Activated T-cell treated with anti-CD3 and anti-CD28 coated beads for 1 hour (primary cell): ENCODE results near the gene ANLN.
"Not testable (repeated sequence)": the region's sequence is repeated elsewhere in the genome, so short reads cannot be mapped to it uniquely, and the experiment has no call there.

ENCODE experiments used
- DNase-seq: peaks from one replicate; pipeline ENCODE4 v3.0.0-alpha.2; 2020; ENCODE audit warnings: low read depth

Gene ANLN

GRCh38 chr7:36409180-36409579 is 19.5 kb downstream of the ANLN start:
- DNase-seq, result no peak

GRCh38 chr7:36415144-36415543 is 25.5 kb downstream of the ANLN start:
- no peak for DNase-seq

GRCh38 chr7:36416251-36416650 is 26.6 kb downstream of the ANLN start:
- DNase-seq, result no peak

- no peak for DNase-seq
These were observed 30.6 kb downstream of the ANLN start for GRCh38 chr7:36420307-36420706.

- no peak for DNase-seq
These were observed 32.4 kb downstream of the ANLN start for GRCh38 chr7:36422072-36422471.

GRCh38 chr7:36423633-36424032 is 34.0 kb downstream of the ANLN start:
- no peak for DNase-seq

GRCh38 chr7:36430186-36430585 is 40.5 kb downstream of the ANLN start:
- no peak for DNase-seq

- no peak for DNase-seq
These were observed 41.2 kb downstream of the ANLN start for GRCh38 chr7:36430881-36431280.

GRCh38 chr7:36438211-36438610 is 48.5 kb downstream of the ANLN start:
- DNase-seq, result no peak

- no peak for DNase-seq
These were observed 50.0 kb downstream of the ANLN start for GRCh38 chr7:36439624-36440023.

- no peak for DNase-seq
These were observed 51.2 kb downstream of the ANLN start for GRCh38 chr7:36440880-36441279.

- DNase-seq, result no peak
These were observed 51.8 kb downstream of the ANLN start for GRCh38 chr7:36441344-36442022.

GRCh38 chr7:36448781-36449379 is 59.2 kb downstream of the ANLN start:
- DNase-seq, result no peak

GRCh38 chr7:36449685-36450084 is 60.0 kb downstream of the ANLN start:
- DNase-seq, result no peak

- DNase-seq, result no peak
These were observed 64.1 kb downstream of the ANLN start for GRCh38 chr7:36453769-36454168.

GRCh38 chr7:36455646-36456045 is 66.0 kb downstream of the ANLN start:
- DNase-seq, result no peak

GRCh38 chr7:36456138-36456537 is 66.5 kb downstream of the ANLN start:
- no peak for DNase-seq

GRCh38 chr7:36456548-36456947 is 66.9 kb downstream of the ANLN start:
- no peak for DNase-seq

- DNase-seq, result no peak
These were observed 69.7 kb downstream of the ANLN start for GRCh38 chr7:36459236-36459960.

GRCh38 chr7:36460811-36461429 is 71.3 kb downstream of the ANLN start:
- no peak for DNase-seq

GRCh38 chr7:36462551-36463137 is 73.0 kb downstream of the ANLN start:
- no peak for DNase-seq

GRCh38 chr7:36464271-36464670 is 74.6 kb downstream of the ANLN start:
- DNase-seq, result no peak

GRCh38 chr7:36466001-36466400 is 76.3 kb downstream of the ANLN start:
- DNase-seq, result not testable (repeated sequence)
